Measurements from ENCODE around the gene AK8.

The AK8 gene

GRCh38 chr9:132827366-132827765 lies 50.7 kb downstream of the AK8 start:
- H2AK5ac ChIP-seq (ENCODE audit: low read length) = no peak overlapping the region
- H2BK12ac ChIP-seq (ENCODE audit: low read length) = no peak overlapping the region
- H3K27ac ChIP-seq (ENCODE audit: low read depth, low read length) = no peak overlapping the region
- no peak overlapping the region for H3K23ac ChIP-seq (ENCODE audit: low read length)
- no peak overlapping the region for H4K91ac ChIP-seq (ENCODE audit: low read depth, low read length)
- no peak overlapping the region for H4K12ac ChIP-seq (ENCODE audit: low read depth, low read length)
- no peaks in the 10 kb centered on the region for H3K36me3 ChIP-seq (ENCODE audit: control insufficient read depth in 1 of 2, insufficient read depth in 2 of 2, low read length in 2 of 2)
- H2AFZ ChIP-seq (ENCODE audit: insufficient read depth, low read length, poor library complexity) = no peak overlapping the region
- no peaks in the 10 kb centered on the region for H3K27me3 ChIP-seq (ENCODE audit: insufficient read depth, low read length)
- no peak overlapping the region for H3K14ac ChIP-seq (ENCODE audit: low read length)
- H2BK120ac ChIP-seq (ENCODE audit: insufficient read depth, low read length, poor library complexity) = no peak overlapping the region
- no peak overlapping the region for H3K18ac ChIP-seq (ENCODE audit: low read length)
- H4K8ac ChIP-seq (ENCODE audit: low read depth, low read length) = no peak overlapping the region
- no peak overlapping the region for H3K4me3 ChIP-seq (ENCODE audit: low read depth, low read length)
- DNase-seq = no peak
- H3K79me2 ChIP-seq (ENCODE audit: control insufficient read depth, insufficient read depth, low read length, poor library complexity) = no peaks in the 10 kb centered on the region
- no peak overlapping the region for H3K4me2 ChIP-seq (ENCODE audit: low read length)
- H3K4ac ChIP-seq (ENCODE audit: low read depth, low read length) = no peak overlapping the region
- no peaks in the 10 kb centered on the region for H3K4me1 ChIP-seq (ENCODE audit: control insufficient read depth in 1 of 2, insufficient read depth in 2 of 2, low read length in 2 of 2)
- H3K9me3 ChIP-seq (ENCODE audit: insufficient read depth, low read depth, low read length) = no peaks in the 10 kb centered on the region
- H3K79me1 ChIP-seq (ENCODE audit: low read length) = no peaks in the 10 kb centered on the region
- no CpG with 5 or more reads among the region's 5 CpGs for WGBS (ENCODE audit: extremely low coverage, insufficient coverage, insufficient read length)
- H2BK5ac ChIP-seq (ENCODE audit: low read depth, low read length, poor library complexity) = no peak overlapping the region
- no peak overlapping the region for H3K9ac ChIP-seq (ENCODE audit: low read length)

GRCh38 chr9:132826621-132827365 lies 51.3 kb downstream of the AK8 start:
- Histone ChIP-seq H4K8ac (ENCODE audit: low read depth, low read length) (no peak overlapping the region), H2BK120ac (ENCODE audit: insufficient read depth, low read length, poor library complexity) (no peak overlapping the region), H3K79me2 (ENCODE audit: control insufficient read depth, insufficient read depth, low read length, poor library complexity) (no peaks in the 10 kb centered on the region), H3K14ac (ENCODE audit: low read length) (no peak overlapping the region), H3K36me3 (ENCODE audit: control insufficient read depth in 1 of 2, insufficient read depth in 2 of 2, low read length in 2 of 2) (no peaks in the 10 kb centered on the region), H3K23ac (ENCODE audit: low read length) (no peak overlapping the region), H3K4ac (ENCODE audit: low read depth, low read length) (no peak overlapping the region), H3K27me3 (ENCODE audit: insufficient read depth, low read length) (no peaks in the 10 kb centered on the region), H2AFZ (ENCODE audit: insufficient read depth, low read length, poor library complexity) (no peak overlapping the region), H3K18ac (ENCODE audit: low read length) (no peak overlapping the region), H2BK12ac (ENCODE audit: low read length) (no peak overlapping the region), H3K79me1 (ENCODE audit: low read length) (no peaks in the 10 kb centered on the region), H2AK5ac (ENCODE audit: low read length) (no peak overlapping the region), H4K91ac (ENCODE audit: low read depth, low read length) (no peak overlapping the region), H4K12ac (ENCODE audit: low read depth, low read length) (no peak overlapping the region), H3K4me1 (ENCODE audit: control insufficient read depth in 1 of 2, insufficient read depth in 2 of 2, low read length in 2 of 2) (no peaks in the 10 kb centered on the region), H3K27ac (ENCODE audit: low read depth, low read length) (no peak overlapping the region), H3K9ac (ENCODE audit: low read length) (no peak overlapping the region), H2BK5ac (ENCODE audit: low read depth, low read length, poor library complexity) (no peak overlapping the region), H3K4me2 (ENCODE audit: low read length) (no peak overlapping the region), H3K9me3 (ENCODE audit: insufficient read depth, low read depth, low read length) (no peaks in the 10 kb centered on the region), H3K4me3 (ENCODE audit: low read depth, low read length) (no peak overlapping the region)
- no peak for DNase-seq
- no CpG with 5 or more reads among the region's 13 CpGs for WGBS (ENCODE audit: extremely low coverage, insufficient coverage, insufficient read length)

DNA sequence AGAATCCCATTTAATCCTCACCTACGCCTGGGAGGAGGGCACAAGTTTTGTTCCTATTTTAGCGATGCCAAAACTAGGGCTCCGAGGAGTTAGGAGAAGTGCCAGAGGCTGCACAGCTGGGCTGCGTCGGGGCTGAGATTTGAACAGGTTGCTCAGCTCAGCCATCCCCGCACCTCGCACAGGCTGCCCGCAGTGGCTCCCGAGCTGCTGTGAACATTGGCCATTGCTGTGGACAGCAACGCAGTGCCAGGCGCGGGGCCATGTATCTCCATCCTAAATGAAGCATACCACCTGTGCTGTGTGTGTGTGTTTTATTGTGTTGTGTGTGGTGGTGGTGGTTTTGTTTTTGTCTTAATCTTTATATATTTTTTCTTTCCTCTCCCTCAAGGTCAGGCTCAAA lies 52.0 kb downstream of the AK8 start:
- Histone ChIP-seq H3K18ac (ENCODE audit: low read length) (no peak overlapping the region), H4K8ac (ENCODE audit: low read depth, low read length) (no peak overlapping the region), H2BK5ac (ENCODE audit: low read depth, low read length, poor library complexity) (no peak overlapping the region), H3K14ac (ENCODE audit: low read length) (no peak overlapping the region), H3K27ac (ENCODE audit: low read depth, low read length) (no peak overlapping the region), H3K79me2 (ENCODE audit: control insufficient read depth, insufficient read depth, low read length, poor library complexity) (no peaks in the 10 kb centered on the region), H3K23ac (ENCODE audit: low read length) (no peak overlapping the region), H3K4ac (ENCODE audit: low read depth, low read length) (no peak overlapping the region), H2BK120ac (ENCODE audit: insufficient read depth, low read length, poor library complexity) (no peak overlapping the region), H3K9me3 (ENCODE audit: insufficient read depth, low read depth, low read length) (no peaks in the 10 kb centered on the region), H4K12ac (ENCODE audit: low read depth, low read length) (no peak overlapping the region), H2AK5ac (ENCODE audit: low read length) (no peak overlapping the region), H3K4me3 (ENCODE audit: low read depth, low read length) (no peak overlapping the region), H2AFZ (ENCODE audit: insufficient read depth, low read length, poor library complexity) (no peak overlapping the region), H3K4me2 (ENCODE audit: low read length) (no peak overlapping the region), H3K36me3 (ENCODE audit: control insufficient read depth in 1 of 2, insufficient read depth in 2 of 2, low read length in 2 of 2) (no peaks in the 10 kb centered on the region), H2BK12ac (ENCODE audit: low read length) (no peak overlapping the region), H3K9ac (ENCODE audit: low read length) (no peak overlapping the region), H4K91ac (ENCODE audit: low read depth, low read length) (no peak overlapping the region), H3K27me3 (ENCODE audit: insufficient read depth, low read length) (no peaks in the 10 kb centered on the region), H3K4me1 (ENCODE audit: control insufficient read depth in 1 of 2, insufficient read depth in 2 of 2, low read length in 2 of 2) (no peaks in the 10 kb centered on the region), H3K79me1 (ENCODE audit: low read length) (no peaks in the 10 kb centered on the region)
- WGBS (ENCODE audit: extremely low coverage, insufficient coverage, insufficient read length) = no CpG with 5 or more reads among the region's 12 CpGs
- DNase-seq = no peak

DNA sequence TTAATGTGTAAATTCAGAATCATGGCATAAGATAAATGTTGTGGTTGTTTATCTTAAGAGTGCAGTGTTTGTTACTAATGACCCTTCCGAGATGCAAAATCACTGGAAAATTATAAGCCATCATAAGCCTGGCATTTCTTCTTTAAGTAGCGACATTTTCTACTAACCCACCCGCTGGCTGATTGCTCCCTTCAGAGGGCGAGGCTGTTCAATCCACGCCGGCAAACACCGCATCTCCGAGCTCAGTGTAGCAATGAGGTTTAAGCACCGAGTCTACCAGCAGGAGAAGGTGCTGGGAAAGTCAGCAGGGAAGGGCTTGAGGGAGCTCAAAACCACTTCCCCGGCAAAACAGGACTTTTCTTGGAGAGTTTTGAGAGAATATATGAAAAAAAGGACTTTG lies 52.7 kb downstream of the AK8 start:
- no peak overlapping the region for H3K4ac ChIP-seq (ENCODE audit: low read depth, low read length)
- no peak overlapping the region for H2BK5ac ChIP-seq (ENCODE audit: low read depth, low read length, poor library complexity)
- H3K79me2 ChIP-seq (ENCODE audit: control insufficient read depth, insufficient read depth, low read length, poor library complexity) = no peaks in the 10 kb centered on the region
- H3K23ac ChIP-seq (ENCODE audit: low read length) = no peak overlapping the region
- no peak overlapping the region for H3K9ac ChIP-seq (ENCODE audit: low read length)
- H4K91ac ChIP-seq (ENCODE audit: low read depth, low read length) = no peak overlapping the region
- DNase-seq = no peak
- no CpG with 5 or more reads among the region's 10 CpGs for WGBS (ENCODE audit: extremely low coverage, insufficient coverage, insufficient read length)
- H3K27ac ChIP-seq (ENCODE audit: low read depth, low read length) = no peak overlapping the region
- no peak overlapping the region for H3K4me2 ChIP-seq (ENCODE audit: low read length)
- H3K9me3 ChIP-seq (ENCODE audit: insufficient read depth, low read depth, low read length) = no peaks in the 10 kb centered on the region
- H2AFZ ChIP-seq (ENCODE audit: insufficient read depth, low read length, poor library complexity) = no peak overlapping the region
- H2AK5ac ChIP-seq (ENCODE audit: low read length) = no peak overlapping the region
- no peaks in the 10 kb centered on the region for H3K4me1 ChIP-seq (ENCODE audit: control insufficient read depth in 1 of 2, insufficient read depth in 2 of 2, low read length in 2 of 2)
- no peak overlapping the region for H4K8ac ChIP-seq (ENCODE audit: low read depth, low read length)
- H3K4me3 ChIP-seq (ENCODE audit: low read depth, low read length) = no peak overlapping the region
- H2BK12ac ChIP-seq (ENCODE audit: low read length) = no peak overlapping the region
- no peak overlapping the region for H3K18ac ChIP-seq (ENCODE audit: low read length)
- no peaks in the 10 kb centered on the region for H3K27me3 ChIP-seq (ENCODE audit: insufficient read depth, low read length)
- no peaks in the 10 kb centered on the region for H3K79me1 ChIP-seq (ENCODE audit: low read length)
- no peak overlapping the region for H4K12ac ChIP-seq (ENCODE audit: low read depth, low read length)
- H2BK120ac ChIP-seq (ENCODE audit: insufficient read depth, low read length, poor library complexity) = no peak overlapping the region
- H3K36me3 ChIP-seq (ENCODE audit: control insufficient read depth in 1 of 2, insufficient read depth in 2 of 2, low read length in 2 of 2) = no peaks in the 10 kb centered on the region
- H3K14ac ChIP-seq (ENCODE audit: low read length) = no peak overlapping the region
